ENCODE measurements around the gene GNG2.

GNG2 gene

GRCh38 chr14:52007211-52007610 lies 146.8 kb downstream of the GNG2 start:
- TF ChIP-seq TAF1 (IDR thresholded peaks at IDR 0.05; ENCODE audit: borderline replicate concordance, insufficient read depth, low read length) (no peak), POLR2AphosphoS5 (IDR thresholded peaks at IDR 0.05; ENCODE audit: low read depth, low read length) (no peak), SIN3A (IDR thresholded peaks at IDR 0.05; ENCODE audit: borderline replicate concordance, insufficient read depth, low read length) (no peak), FOXP2 (optimal IDR thresholded peaks at IDR 0.05; ENCODE audit: borderline replicate concordance, extremely low read depth, extremely low read length, insufficient read depth) (no peak)
- TF ChIP-seq, protein P1, sequence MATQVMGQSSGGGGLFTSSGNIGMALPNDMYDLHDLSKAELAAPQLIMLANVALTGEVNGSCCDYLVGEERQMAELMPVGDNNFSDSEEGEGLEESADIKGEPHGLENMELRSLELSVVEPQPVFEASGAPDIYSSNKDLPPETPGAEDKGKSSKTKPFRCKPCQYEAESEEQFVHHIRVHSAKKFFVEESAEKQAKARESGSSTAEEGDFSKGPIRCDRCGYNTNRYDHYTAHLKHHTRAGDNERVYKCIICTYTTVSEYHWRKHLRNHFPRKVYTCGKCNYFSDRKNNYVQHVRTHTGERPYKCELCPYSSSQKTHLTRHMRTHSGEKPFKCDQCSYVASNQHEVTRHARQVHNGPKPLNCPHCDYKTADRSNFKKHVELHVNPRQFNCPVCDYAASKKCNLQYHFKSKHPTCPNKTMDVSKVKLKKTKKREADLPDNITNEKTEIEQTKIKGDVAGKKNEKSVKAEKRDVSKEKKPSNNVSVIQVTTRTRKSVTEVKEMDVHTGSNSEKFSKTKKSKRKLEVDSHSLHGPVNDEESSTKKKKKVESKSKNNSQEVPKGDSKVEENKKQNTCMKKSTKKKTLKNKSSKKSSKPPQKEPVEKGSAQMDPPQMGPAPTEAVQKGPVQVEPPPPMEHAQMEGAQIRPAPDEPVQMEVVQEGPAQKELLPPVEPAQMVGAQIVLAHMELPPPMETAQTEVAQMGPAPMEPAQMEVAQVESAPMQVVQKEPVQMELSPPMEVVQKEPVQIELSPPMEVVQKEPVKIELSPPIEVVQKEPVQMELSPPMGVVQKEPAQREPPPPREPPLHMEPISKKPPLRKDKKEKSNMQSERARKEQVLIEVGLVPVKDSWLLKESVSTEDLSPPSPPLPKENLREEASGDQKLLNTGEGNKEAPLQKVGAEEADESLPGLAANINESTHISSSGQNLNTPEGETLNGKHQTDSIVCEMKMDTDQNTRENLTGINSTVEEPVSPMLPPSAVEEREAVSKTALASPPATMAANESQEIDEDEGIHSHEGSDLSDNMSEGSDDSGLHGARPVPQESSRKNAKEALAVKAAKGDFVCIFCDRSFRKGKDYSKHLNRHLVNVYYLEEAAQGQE (IDR thresholded peaks at IDR 0.05; ENCODE audit: insufficient read depth in 1 of 2, low read depth in 2 of 2, low read length in 2 of 2) = no peak

GRCh38 chr14:52007637-52008036 lies 147.2 kb downstream of the GNG2 start:
- TF ChIP-seq SIN3A (IDR thresholded peaks at IDR 0.05; ENCODE audit: borderline replicate concordance, insufficient read depth, low read length) (no peak), POLR2AphosphoS5 (IDR thresholded peaks at IDR 0.05; ENCODE audit: low read depth, low read length) (no peak), TAF1 (IDR thresholded peaks at IDR 0.05; ENCODE audit: borderline replicate concordance, insufficient read depth, low read length) (no peak), FOXP2 (optimal IDR thresholded peaks at IDR 0.05; ENCODE audit: borderline replicate concordance, extremely low read depth, extremely low read length, insufficient read depth) (no peak)
- TF ChIP-seq, protein P1 (IDR thresholded peaks at IDR 0.05; ENCODE audit: insufficient read depth in 1 of 2, low read depth in 2 of 2, low read length in 2 of 2) = no peak

- TF ChIP-seq FOXP2 (optimal IDR thresholded peaks at IDR 0.05; ENCODE audit: borderline replicate concordance, extremely low read depth, extremely low read length, insufficient read depth) = no peak
- TF ChIP-seq TAF1 (IDR thresholded peaks at IDR 0.05; ENCODE audit: borderline replicate concordance, insufficient read depth, low read length) = no peak
These were observed 147.7 kb downstream of the GNG2 start for GRCh38 chr14:52008136-52008535.

DNA sequence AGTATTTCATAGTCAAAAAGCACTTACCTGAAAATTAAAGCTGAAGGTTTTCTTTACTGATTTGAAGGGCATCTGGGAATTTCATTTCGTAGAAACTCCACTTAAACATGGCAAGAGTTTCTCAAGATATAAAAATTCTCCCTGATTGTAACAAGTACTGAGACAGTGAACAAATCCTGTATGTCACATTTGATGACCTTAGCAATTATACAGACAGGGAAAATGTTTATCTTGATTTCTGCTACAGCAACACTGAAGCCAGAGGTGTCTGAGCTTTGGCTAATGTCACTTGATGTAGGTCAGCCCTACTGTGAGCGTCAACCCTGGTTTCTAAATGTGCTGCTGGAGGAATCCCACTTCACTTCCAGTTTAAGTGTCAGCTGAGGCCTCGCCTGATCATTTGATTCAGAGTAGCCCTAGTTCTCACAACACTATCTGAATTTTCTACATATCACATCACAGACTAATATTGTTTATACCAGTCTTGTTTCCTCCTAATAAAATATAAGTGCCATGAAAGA lies 149.8 kb downstream of the GNG2 start:
- no peak for TF ChIP-seq TAF1 (IDR thresholded peaks at IDR 0.05; ENCODE audit: borderline replicate concordance, insufficient read depth, low read length)
- TF ChIP-seq SIN3A (IDR thresholded peaks at IDR 0.05; ENCODE audit: borderline replicate concordance, insufficient read depth, low read length) = no peak
- TF ChIP-seq FOXP2 (optimal IDR thresholded peaks at IDR 0.05; ENCODE audit: borderline replicate concordance, extremely low read depth, extremely low read length, insufficient read depth) = no peak
- TF ChIP-seq, protein P1 (IDR thresholded peaks at IDR 0.05; ENCODE audit: insufficient read depth in 1 of 2, low read depth in 2 of 2, low read length in 2 of 2) = no peak
- TF ChIP-seq POLR2AphosphoS5 (IDR thresholded peaks at IDR 0.05; ENCODE audit: low read depth, low read length) = no peak

GRCh38 chr14:52011523-52011922 lies 151.1 kb downstream of the GNG2 start:
- TF ChIP-seq, protein P1 (IDR thresholded peaks at IDR 0.05; ENCODE audit: insufficient read depth in 1 of 2, low read depth in 2 of 2, low read length in 2 of 2) = no peak
- TF ChIP-seq TAF1 (IDR thresholded peaks at IDR 0.05; ENCODE audit: borderline replicate concordance, insufficient read depth, low read length) (no peak), POLR2AphosphoS5 (IDR thresholded peaks at IDR 0.05; ENCODE audit: low read depth, low read length) (no peak), FOXP2 (optimal IDR thresholded peaks at IDR 0.05; ENCODE audit: borderline replicate concordance, extremely low read depth, extremely low read length, insufficient read depth) (no peak), SIN3A (IDR thresholded peaks at IDR 0.05; ENCODE audit: borderline replicate concordance, insufficient read depth, low read length) (no peak)
